SK-N-SH (cell line): ENCODE data around the gene OPN1MW3. TPM values are rescaled to one million over a fixed set of nuclear protein-coding genes. Genes with fewer than 3 reads are reported as not detected.

Experiments
- CTCF ChIA-PET: fragments of 300-600, 350-600 bp; formaldehyde crosslinking; extraction: SDS; loops from one replicate; lab custom pipeline; 2021; lab: Yijun Ruan, JAX
- POLR2A ChIA-PET: fragments of 350-600 bp; sonication (Branson Sonifier 250); formaldehyde crosslinking; extraction: SDS; loops from one replicate; lab custom pipeline; 2020; ENCODE audit warnings: antibody characterized with exemption, inconsistent platforms; lab: Yijun Ruan, JAX
- DNase-seq: peaks from one replicate; pipeline ENCODE4 v3.0.0; 2012
- H2AFZ ChIP-seq: fragments of 200-600 bp; sonication (generic); 2 replicates; pipeline ENCODE4 v1.8.1; 2016; ENCODE audit warnings: antibody characterized with exemption, mild to moderate bottlenecking, low read depth
- H3F3A ChIP-seq: fragments of 200-600 bp; sonication (generic); replicated peaks from 2 replicates; pipeline ENCODE3; 2016; ENCODE audit warnings: antibody characterized with exemption, mild to moderate bottlenecking; ENCODE audit not compliant: insufficient read depth
- H3K27ac ChIP-seq, 2 experiments: fragments of 200-500 bp in 1 of 2; fragments of 200-600 bp in 1 of 2; sonication (Bioruptor generic) in 1 of 2; sonication (generic), shearing (Covaris generic) in 1 of 2; 2 replicates each; pipeline versions ENCODE4 v1.5.1 to v1.6.1; 2014 to 2016; ENCODE audit warnings: low read depth in 2 of 2, inconsistent platforms in 1 of 2, low read length in 1 of 2, mild to moderate bottlenecking in 1 of 2, mixed read lengths in 1 of 2
- H3K27me3 ChIP-seq: fragments of 200-600 bp; sonication (generic), shearing (Covaris generic); 2 replicates; pipeline ENCODE4 v1.6.1; 2016; ENCODE audit warnings: mixed run types; ENCODE audit not compliant: insufficient read depth
- H3K36me3 ChIP-seq, 2 experiments: fragments of 200-500 bp in 1 of 2; fragments of 200-600 bp in 1 of 2; sonication (Bioruptor generic) in 1 of 2; sonication (generic) in 1 of 2; replicated peaks in 1 of 2; 2 replicates each; pipeline versions ENCODE3 to v1.5.1; 2014 to 2016; ENCODE audit warnings: low read length in 1 of 2, mild to moderate bottlenecking in 1 of 2; ENCODE audit not compliant: insufficient read depth in 2 of 2, control insufficient read depth in 1 of 2
- H3K4me1 ChIP-seq, 2 experiments: fragments of 200-500 bp in 1 of 2; fragments of 200-600 bp in 1 of 2; sonication (Bioruptor generic) in 1 of 2; sonication (generic), shearing (Covaris generic) in 1 of 2; 2 replicates each; pipeline versions ENCODE4 v1.5.1 to v1.6.1; 2014 to 2016; ENCODE audit warnings: low read depth in 1 of 2, low read length in 1 of 2, mixed run types in 1 of 2; ENCODE audit not compliant: insufficient read depth in 2 of 2, control insufficient read depth in 1 of 2
- H3K4me2 ChIP-seq: fragments of 200-600 bp; sonication (generic), shearing (Covaris generic); 2 replicates; pipeline ENCODE4 v1.6.1; 2017; ENCODE audit warnings: mixed run types
- H3K4me3 ChIP-seq, 2 experiments: fragments of 200-500 bp in 1 of 2; fragments of 200-600 bp in 1 of 2; sonication (Bioruptor generic) in 1 of 2; sonication (generic), shearing (Covaris generic) in 1 of 2; 2 replicates each; pipeline versions ENCODE4 v1.5.1 to v1.8.1; 2014 to 2016; ENCODE audit warnings: low read depth in 2 of 2, inconsistent platforms in 1 of 2, low read length in 1 of 2, mild to moderate bottlenecking in 1 of 2, mixed read lengths in 1 of 2, moderate library complexity in 1 of 2
- H3K79me2 ChIP-seq: fragments of 200-600 bp; sonication (generic); 2 replicates; pipeline ENCODE4 v1.8.1; 2017; ENCODE audit warnings: mild to moderate bottlenecking; ENCODE audit not compliant: insufficient read depth
- H3K9ac ChIP-seq: fragments of 200-600 bp; sonication (generic); 2 replicates; pipeline ENCODE4 v1.6.1; 2017; ENCODE audit warnings: mixed run types
- H3K9me2 ChIP-seq: fragments of 200-600 bp; sonication (generic); 2 replicates; pipeline ENCODE4 v1.6.1; 2017; ENCODE audit warnings: mixed run types
- H3K9me3 ChIP-seq: fragments of 200-600 bp; sonication (generic); 2 replicates; pipeline ENCODE4 v1.6.1; 2017; ENCODE audit warnings: mixed run types, mild to moderate bottlenecking, moderate library complexity
- H4K20me1 ChIP-seq: fragments of 200-600 bp; sonication (generic); 2 replicates; pipeline ENCODE4 v1.6.1; 2017; ENCODE audit warnings: mild to moderate bottlenecking, mixed run types; ENCODE audit not compliant: insufficient read depth
- CHD2 ChIP-seq: fragments of 150-350 bp; IDR thresholded peaks from 2 replicates; pipeline ENCODE4 v1.6.1; 2018; ENCODE audit warnings: low read length; ENCODE audit not compliant: partially characterized antibody
- CTCF ChIP-seq: fragments of 200-600 bp; sonication (generic); IDR thresholded peaks from 2 replicates; pipeline ENCODE4 v1.6.1; 2017; ENCODE audit warnings: antibody characterized with exemption, mild to moderate bottlenecking, moderate library complexity
- FOSL2 ChIP-seq: IDR thresholded peaks from 2 replicates; pipeline ENCODE4 v1.4.0; 2012; ENCODE audit warnings: low read depth, mild to moderate bottlenecking, moderate library complexity, borderline replicate concordance
- FOXM1 ChIP-seq: IDR thresholded peaks from 2 replicates; pipeline ENCODE4 v1.4.0; 2012; ENCODE audit warnings: low read depth, mild to moderate bottlenecking
- MEF2A ChIP-seq: IDR thresholded peaks from 2 replicates; pipeline ENCODE4 v1.4.0; 2012; ENCODE audit warnings: low read depth, borderline replicate concordance
- SIN3A ChIP-seq: IDR thresholded peaks from 2 replicates; pipeline ENCODE4 v1.6.1; 2012; ENCODE audit warnings: low read depth, mild to moderate bottlenecking, low read length, moderate library complexity, borderline replicate concordance
- SMC3 ChIP-seq: IDR thresholded peaks from 2 replicates; pipeline ENCODE4 v1.6.1; 2012; ENCODE audit warnings: low read depth, low read length, improper control_type of control experiment
- USF1 ChIP-seq: IDR thresholded peaks from 2 replicates; pipeline ENCODE4 v1.4.0; 2012; ENCODE audit warnings: low read depth, borderline replicate concordance
- USF2 ChIP-seq: fragments of 150-350 bp; IDR thresholded peaks from 2 replicates; pipeline ENCODE4 v1.6.1; 2017; ENCODE audit warnings: antibody characterized with exemption, low read length, low read depth, borderline replicate concordance
- YY1 ChIP-seq: IDR thresholded peaks from 2 replicates; pipeline ENCODE4 v1.4.0; 2012; ENCODE audit warnings: low read depth, mild to moderate bottlenecking
- WGBS: methylation state at CpG from one replicate; pipeline ENCODE4 v1.1.6; 2017; ENCODE audit warnings: low lambda C conversion rate; 5-methylcytosine and 5-hydroxymethylcytosine counted together
- polyA plus RNA-seq, 3 experiments: library from polyadenylated mRNA; depleted of rRNA; stranded (reverse); fragments of >200 nt; gene quantifications; 2 replicates each; pipeline ENCODE4 v1.2.3, GENCODE V29; 2012
- TF ChIP-seq, protein P1 (sequence below): IDR thresholded peaks from 2 replicates; pipeline ENCODE4; 2012

The OPN1MW3 gene
- polyA plus RNA-seq, 1 of the 3 experiments (the other 2 are of a cell fraction) = not detected

DNA sequence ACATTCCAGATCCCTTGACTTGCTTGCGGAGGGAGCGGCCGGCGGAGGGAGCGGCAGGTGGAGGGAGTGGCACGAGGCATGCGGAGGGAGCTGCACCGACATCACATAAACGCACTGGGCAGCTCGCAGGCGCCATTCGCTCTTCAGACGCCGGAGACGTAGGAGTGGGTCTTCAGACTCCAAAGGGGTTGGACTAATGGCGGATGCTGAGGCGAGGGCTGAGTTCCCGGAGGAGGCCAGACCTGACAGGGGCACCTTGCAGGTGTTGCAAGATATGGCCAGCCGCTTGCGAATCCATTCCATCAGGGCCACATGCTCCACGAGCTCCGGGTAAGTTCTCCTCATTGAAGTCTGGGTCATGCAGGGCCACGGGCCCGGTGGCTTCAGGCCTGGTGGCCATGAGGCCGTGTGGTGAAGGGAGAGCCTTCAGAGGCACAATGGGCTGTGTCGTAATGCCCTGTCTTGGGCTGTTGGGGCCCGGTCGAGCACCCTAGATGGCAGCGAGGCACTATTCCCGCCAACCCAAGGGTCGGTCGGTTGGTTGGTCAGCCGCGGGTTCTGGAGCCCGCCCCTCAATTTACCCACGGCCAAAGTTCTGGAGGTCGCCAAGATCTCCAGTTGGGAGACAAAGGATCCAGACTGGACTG, 38.4 kb downstream of the OPN1MW3 start, which contains the start of gene TKTL1:
TKTL1 (plus strand) TSS at position 132 of the 647 bp plus-strand sequence; CDS start at position 197, 65 bp downstream.
- ChIA-PET CTCF (interaction anchor here (0.7 kb wide), 1 partner anchor 12 kb away, joined by 3 read pairs; no protein-coding TSS in a partner anchor), POLR2A (no interaction called here)
- H3K27me3 ChIP-seq = no peaks in the 10 kb centered on the region; the same call in 1 of the 2 replicates
- no peaks in the 10 kb centered on the region for H3K4me1 ChIP-seq
- no peak for DNase-seq
- WGBS = 92% methylated on average over 17 of the region's 37 CpGs
- no peaks in the 10 kb centered on the region for H3K9me3 ChIP-seq
- no peaks in the 10 kb centered on the region for H3K36me3 ChIP-seq
- no peak within 1 kb of the TSS for H3K27ac ChIP-seq
- no peaks in the 10 kb centered on the region for H3F3A ChIP-seq
- no peak within 1 kb of the TSS for H2AFZ ChIP-seq
- no peaks in the 10 kb centered on the region for H4K20me1 ChIP-seq
- no peaks in the 10 kb centered on the region for H3K9me2 ChIP-seq
- no peak for TF ChIP-seq CTCF
- no peak for TF ChIP-seq YY1
- TF ChIP-seq USF1 = no peak
- TF ChIP-seq MEF2A = no peak
- no peak for TF ChIP-seq USF2
- no peak for TF ChIP-seq FOSL2
- no peak for TF ChIP-seq FOXM1
- TF ChIP-seq SIN3A = no peak
- TF ChIP-seq CHD2 = no peak
- TF ChIP-seq SMC3 = no peak
- TF ChIP-seq, protein P1, sequence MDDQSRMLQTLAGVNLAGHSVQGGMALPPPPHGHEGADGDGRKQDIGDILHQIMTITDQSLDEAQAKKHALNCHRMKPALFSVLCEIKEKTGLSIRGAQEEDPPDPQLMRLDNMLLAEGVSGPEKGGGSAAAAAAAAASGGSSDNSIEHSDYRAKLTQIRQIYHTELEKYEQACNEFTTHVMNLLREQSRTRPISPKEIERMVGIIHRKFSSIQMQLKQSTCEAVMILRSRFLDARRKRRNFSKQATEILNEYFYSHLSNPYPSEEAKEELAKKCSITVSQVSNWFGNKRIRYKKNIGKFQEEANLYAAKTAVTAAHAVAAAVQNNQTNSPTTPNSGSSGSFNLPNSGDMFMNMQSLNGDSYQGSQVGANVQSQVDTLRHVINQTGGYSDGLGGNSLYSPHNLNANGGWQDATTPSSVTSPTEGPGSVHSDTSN = no peak
- TF ChIP-seq, all 33 proteins: peak for 0
- Histone ChIP-seq H3K9ac (no peak within 1 kb of the TSS), H3K4me3 (no peak within 1 kb of the TSS), H3K79me2 (no peaks in the 10 kb centered on the region), H3K4me2 (no peak within 1 kb of the TSS)

DNA sequence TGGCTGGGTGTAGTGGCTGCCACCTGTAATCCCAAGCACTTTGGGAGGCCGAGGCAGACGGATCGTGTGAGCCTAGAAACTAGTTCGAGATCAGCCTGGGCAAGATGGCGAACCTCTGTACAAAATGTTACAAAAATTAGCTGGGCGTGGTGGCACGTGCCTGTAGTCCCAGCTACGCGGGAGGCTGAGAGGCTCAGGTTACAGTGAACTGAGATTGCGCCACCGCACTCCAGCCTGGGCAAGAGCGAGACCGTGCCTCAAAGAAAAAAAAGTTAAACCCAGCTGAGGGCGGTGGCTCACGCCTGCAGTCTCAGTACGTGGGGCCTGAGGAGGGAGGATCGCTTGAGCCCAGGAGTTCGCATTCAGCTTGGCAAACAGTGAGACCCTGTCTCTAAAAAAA, 39.3 kb downstream of the OPN1MW3 start:
- CTCF ChIA-PET = no interaction called here
- TF ChIP-seq YY1 = no peak
- DNase-seq = no peak
- H3K4me1 ChIP-seq = no peaks in the 10 kb centered on the region
- H3K27me3 ChIP-seq = no peaks in the 10 kb centered on the region; the same call in 1 of the 2 replicates
- no peaks in the 10 kb centered on the region for H3K9me3 ChIP-seq
- no peaks in the 10 kb centered on the region for H3K36me3 ChIP-seq
- no peak overlapping the region for H3K4me2 ChIP-seq
- H3K79me2 ChIP-seq = no peaks in the 10 kb centered on the region
- H3K9me2 ChIP-seq = no peaks in the 10 kb centered on the region
- 63% methylated on average over 17 of the region's 18 CpGs for WGBS
- H4K20me1 ChIP-seq = no peaks in the 10 kb centered on the region
- POLR2A ChIA-PET = no interaction called here
- H3K9ac ChIP-seq = no peak overlapping the region
- no peak overlapping the region for H3K4me3 ChIP-seq
- no peak overlapping the region for H2AFZ ChIP-seq
- no peaks in the 10 kb centered on the region for H3F3A ChIP-seq
- no peak overlapping the region for H3K27ac ChIP-seq
